ENCODE measurements around the gene ASCL2.

- TF ChIP-seq CTCF (IDR thresholded peaks at IDR 0.05) (no peak), POLR2AphosphoS5 (IDR thresholded peaks at IDR 0.05) (no peak)
These were observed 34.6 kb downstream of the ASCL2 start for GRCh38 chr11:2235588-2236326.
